ENCODE results near the gene OR1F1. TPM values are rescaled to one million over a fixed set of nuclear protein-coding genes. Genes with fewer than 3 reads are reported as not detected.
A peak's percentile ranks its signal among the peaks of the same experiment; 100 is the strongest.

Gene OR1F1
- total and polyA plus RNA-seq, 9 of the 15 experiments (the other 6 are each of a cell fraction or from before 2014, with no cell fraction given) = 0.15 to 0.61 (median 0.35) TPM; not detected in 3

DNA sequence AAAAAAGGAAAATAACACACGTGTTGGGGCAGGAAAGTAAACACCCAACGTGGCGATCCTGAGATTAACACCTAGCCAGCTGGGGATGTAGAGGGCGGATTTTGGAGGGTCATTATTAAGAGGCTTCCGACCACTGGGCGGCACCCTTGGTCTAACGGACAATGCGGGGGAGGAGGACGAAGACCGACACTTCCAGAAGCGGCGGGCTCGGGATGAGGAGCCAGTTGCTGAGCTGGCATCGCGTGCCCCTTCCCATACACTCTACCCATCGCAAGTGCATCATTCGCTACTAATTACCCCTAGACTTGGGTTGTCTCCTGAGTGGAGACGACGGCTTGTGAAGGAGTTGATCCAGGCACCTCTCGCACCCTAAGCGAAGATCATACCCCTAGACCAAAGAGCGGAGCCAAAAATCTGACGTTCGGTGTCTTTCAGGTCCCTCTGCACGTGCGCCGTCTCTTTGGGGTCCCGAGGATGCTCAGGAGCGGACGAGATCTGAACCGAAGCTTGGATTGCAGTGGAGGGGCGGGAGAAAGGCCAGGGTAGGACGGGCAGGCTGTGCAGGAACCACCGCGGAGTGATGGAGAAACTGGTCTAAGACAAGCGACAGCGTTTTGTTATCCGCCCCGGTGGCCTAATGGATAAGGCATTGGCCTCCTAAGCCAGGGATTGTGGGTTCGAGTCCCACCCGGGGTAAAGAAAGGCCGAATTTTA lies 35.6 kb upstream of the OR1F1 start (continued):
- TF ChIP-seq, protein P1, sequence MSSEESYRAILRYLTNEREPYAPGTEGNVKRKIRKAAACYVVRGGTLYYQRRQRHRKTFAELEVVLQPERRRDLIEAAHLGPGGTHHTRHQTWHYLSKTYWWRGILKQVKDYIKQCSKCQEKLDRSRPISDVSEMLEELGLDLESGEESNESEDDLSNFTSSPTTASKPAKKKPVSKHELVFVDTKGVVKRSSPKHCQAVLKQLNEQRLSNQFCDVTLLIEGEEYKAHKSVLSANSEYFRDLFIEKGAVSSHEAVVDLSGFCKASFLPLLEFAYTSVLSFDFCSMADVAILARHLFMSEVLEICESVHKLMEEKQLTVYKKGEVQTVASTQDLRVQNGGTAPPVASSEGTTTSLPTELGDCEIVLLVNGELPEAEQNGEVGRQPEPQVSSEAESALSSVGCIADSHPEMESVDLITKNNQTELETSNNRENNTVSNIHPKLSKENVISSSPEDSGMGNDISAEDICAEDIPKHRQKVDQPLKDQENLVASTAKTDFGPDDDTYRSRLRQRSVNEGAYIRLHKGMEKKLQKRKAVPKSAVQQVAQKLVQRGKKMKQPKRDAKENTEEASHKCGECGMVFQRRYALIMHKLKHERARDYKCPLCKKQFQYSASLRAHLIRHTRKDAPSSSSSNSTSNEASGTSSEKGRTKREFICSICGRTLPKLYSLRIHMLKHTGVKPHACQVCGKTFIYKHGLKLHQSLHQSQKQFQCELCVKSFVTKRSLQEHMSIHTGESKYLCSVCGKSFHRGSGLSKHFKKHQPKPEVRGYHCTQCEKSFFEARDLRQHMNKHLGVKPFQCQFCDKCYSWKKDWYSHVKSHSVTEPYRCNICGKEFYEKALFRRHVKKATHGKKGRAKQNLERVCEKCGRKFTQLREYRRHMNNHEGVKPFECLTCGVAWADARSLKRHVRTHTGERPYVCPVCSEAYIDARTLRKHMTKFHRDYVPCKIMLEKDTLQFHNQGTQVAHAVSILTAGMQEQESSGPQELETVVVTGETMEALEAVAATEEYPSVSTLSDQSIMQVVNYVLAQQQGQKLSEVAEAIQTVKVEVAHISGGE (CRISPR knock-in tag; IDR thresholded peaks at IDR 0.05) = peak in 1 of 3 experiments; percentile 70; a peak in 1 of 6 replicates
- TF ChIP-seq, protein P2, sequence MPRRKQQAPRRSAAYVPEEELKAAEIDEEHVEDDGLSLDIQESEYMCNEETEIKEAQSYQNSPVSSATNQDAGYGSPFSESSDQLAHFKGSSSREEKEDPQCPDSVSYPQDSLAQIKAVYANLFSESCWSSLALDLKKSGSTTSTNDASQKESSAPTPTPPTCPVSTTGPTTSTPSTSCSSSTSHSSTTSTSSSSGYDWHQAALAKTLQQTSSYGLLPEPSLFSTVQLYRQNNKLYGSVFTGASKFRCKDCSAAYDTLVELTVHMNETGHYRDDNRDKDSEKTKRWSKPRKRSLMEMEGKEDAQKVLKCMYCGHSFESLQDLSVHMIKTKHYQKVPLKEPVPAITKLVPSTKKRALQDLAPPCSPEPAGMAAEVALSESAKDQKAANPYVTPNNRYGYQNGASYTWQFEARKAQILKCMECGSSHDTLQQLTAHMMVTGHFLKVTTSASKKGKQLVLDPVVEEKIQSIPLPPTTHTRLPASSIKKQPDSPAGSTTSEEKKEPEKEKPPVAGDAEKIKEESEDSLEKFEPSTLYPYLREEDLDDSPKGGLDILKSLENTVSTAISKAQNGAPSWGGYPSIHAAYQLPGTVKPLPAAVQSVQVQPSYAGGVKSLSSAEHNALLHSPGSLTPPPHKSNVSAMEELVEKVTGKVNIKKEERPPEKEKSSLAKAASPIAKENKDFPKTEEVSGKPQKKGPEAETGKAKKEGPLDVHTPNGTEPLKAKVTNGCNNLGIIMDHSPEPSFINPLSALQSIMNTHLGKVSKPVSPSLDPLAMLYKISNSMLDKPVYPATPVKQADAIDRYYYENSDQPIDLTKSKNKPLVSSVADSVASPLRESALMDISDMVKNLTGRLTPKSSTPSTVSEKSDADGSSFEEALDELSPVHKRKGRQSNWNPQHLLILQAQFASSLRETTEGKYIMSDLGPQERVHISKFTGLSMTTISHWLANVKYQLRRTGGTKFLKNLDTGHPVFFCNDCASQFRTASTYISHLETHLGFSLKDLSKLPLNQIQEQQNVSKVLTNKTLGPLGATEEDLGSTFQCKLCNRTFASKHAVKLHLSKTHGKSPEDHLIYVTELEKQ (CRISPR knock-in tag; IDR thresholded peaks at IDR 0.05) = no peak
- TF ChIP-seq DPF2 (IDR thresholded peaks at IDR 0.05) (peak; percentile 56), POU5F1 (IDR thresholded peaks at IDR 0.05; ENCODE audit: borderline replicate concordance, low read depth, low read length, partially characterized antibody) (peak; percentile 42), ZNF316 (IDR thresholded peaks at IDR 0.05) (peak; percentile 40), BDP1 (IDR thresholded peaks at IDR 0.05; ENCODE audit: insufficient read depth, insufficient read length) (peak; percentile 77), ZKSCAN8 (CRISPR knock-in tag; IDR thresholded peaks at IDR 0.05) (peak; percentile 42; the same call in 1 of the 2 replicates), BCOR (IDR thresholded peaks at IDR 0.05) (peak; percentile 79), CBX5 (IDR thresholded peaks at IDR 0.05; ENCODE audit: borderline replicate concordance, low read depth) (peak; percentile 64; the same call in 1 of the 2 replicates), MYBL2 (IDR thresholded peaks at IDR 0.05; ENCODE audit: low read depth) (0 out of 2 replicates have a peak, but pooled peaks have one; percentile 41), MYBL2 (CRISPR knock-in tag; IDR thresholded peaks at IDR 0.05; ENCODE audit: borderline replicate concordance) (no peak)
- TF ChIP-seq, protein P3, sequence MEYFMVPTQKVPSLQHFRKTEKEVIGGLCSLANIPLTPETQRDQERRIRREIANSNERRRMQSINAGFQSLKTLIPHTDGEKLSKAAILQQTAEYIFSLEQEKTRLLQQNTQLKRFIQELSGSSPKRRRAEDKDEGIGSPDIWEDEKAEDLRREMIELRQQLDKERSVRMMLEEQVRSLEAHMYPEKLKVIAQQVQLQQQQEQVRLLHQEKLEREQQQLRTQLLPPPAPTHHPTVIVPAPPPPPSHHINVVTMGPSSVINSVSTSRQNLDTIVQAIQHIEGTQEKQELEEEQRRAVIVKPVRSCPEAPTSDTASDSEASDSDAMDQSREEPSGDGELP (CRISPR knock-in tag; IDR thresholded peaks at IDR 0.05; ENCODE audit: borderline replicate concordance) = peak; percentile 97
- TF ChIP-seq, protein P4, sequence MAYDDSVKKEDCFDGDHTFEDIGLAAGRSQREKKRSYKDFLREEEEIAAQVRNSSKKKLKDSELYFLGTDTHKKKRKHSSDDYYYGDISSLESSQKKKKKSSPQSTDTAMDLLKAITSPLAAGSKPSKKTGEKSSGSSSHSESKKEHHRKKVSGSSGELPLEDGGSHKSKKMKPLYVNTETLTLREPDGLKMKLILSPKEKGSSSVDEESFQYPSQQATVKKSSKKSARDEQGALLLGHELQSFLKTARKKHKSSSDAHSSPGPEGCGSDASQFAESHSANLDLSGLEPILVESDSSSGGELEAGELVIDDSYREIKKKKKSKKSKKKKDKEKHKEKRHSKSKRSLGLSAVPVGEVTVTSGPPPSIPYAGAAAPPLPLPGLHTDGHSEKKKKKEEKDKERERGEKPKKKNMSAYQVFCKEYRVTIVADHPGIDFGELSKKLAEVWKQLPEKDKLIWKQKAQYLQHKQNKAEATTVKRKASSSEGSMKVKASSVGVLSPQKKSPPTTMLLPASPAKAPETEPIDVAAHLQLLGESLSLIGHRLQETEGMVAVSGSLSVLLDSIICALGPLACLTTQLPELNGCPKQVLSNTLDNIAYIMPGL (CRISPR knock-in tag; IDR thresholded peaks at IDR 0.05) = peak; percentile 95
